ENCODE data around the gene ELOVL5.

DNA sequence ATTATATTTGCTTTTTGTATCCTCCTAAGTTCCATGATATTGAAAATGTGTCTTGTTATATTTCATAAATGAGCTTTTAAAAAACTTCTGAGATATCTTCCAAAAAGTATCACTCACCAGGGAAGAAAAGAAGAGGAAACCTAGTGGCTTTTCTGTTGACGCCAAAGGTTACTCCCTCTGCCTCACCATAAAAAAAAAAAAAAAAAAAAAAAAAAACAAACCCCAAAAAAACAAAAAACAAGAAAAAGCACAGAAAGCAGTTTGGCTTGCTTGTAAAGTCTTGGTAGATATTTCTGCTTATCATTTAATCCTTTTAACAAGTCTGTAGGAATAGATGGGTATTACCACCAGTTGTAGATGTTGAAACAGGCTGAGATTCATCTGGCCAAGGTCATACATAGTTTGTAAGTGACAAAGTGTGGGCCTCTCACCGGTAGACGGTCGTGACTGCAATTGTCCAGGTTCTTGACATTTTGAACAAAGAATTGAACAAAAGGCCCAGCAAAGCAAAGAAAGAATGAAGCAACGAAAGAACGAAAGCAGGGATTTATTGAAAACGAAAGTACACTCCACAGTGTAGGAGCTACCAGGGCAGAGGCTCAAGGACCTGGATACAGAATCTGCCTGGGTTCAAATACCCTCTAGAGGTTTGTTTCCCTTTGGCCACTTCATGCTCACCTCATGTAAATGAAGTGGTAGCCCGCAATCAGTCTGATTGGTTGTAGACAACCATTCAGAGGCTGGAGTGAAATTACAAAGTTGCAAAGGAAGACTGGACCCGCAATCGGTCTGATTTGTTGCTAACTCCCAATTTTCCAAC, 11.6 kb upstream of the ELOVL5 start:
- TF ChIP-seq, protein P1, sequence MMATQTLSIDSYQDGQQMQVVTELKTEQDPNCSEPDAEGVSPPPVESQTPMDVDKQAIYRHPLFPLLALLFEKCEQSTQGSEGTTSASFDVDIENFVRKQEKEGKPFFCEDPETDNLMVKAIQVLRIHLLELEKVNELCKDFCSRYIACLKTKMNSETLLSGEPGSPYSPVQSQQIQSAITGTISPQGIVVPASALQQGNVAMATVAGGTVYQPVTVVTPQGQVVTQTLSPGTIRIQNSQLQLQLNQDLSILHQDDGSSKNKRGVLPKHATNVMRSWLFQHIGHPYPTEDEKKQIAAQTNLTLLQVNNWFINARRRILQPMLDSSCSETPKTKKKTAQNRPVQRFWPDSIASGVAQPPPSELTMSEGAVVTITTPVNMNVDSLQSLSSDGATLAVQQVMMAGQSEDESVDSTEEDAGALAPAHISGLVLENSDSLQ (IDR thresholded peaks at IDR 0.05) = no peak
- no peak for TF ChIP-seq HDGF (IDR thresholded peaks at IDR 0.05; ENCODE audit: borderline replicate concordance)
- no peak for TF ChIP-seq SP1 (IDR thresholded peaks at IDR 0.05)

Measured in HEK293T (cell line).